IMR-90 (cell line): ENCODE results near the gene AGBL1.

Source experiments
- CEBPB ChIP-seq: IDR thresholded peaks from 2 replicates; pipeline ENCODE4 v1.6.1; 2012; ENCODE audit warnings: low read depth, low read length, improper control_type of control experiment
- CTCF ChIP-seq: conservative IDR thresholded peaks from 2 replicates; pipeline ENCODE4 v1.5.1; 2012; ENCODE audit warnings: mild to moderate bottlenecking, low read depth, low read length, improper control_type of control experiment
- MXI1 ChIP-seq: IDR thresholded peaks from 2 replicates; pipeline ENCODE4 v1.6.1; 2012; ENCODE audit warnings: low read depth, mild to moderate bottlenecking, low read length, moderate library complexity, borderline replicate concordance
- POLR2A ChIP-seq: IDR thresholded peaks from 2 replicates; pipeline ENCODE4 v1.6.1; 2012; ENCODE audit warnings: mild to moderate bottlenecking, low read depth, low read length
- RAD21 ChIP-seq: IDR thresholded peaks from 2 replicates; pipeline ENCODE4 v1.6.1; 2012; ENCODE audit warnings: low read length, improper control_type of control experiment
- SMC3 ChIP-seq: fragments of 150-350 bp; IDR thresholded peaks from 2 replicates; pipeline ENCODE4 v1.6.1; 2016; ENCODE audit warnings: low read depth, mild to moderate bottlenecking, antibody characterized with exemption, low read length, moderate library complexity
- USF2 ChIP-seq: fragments of 150-350 bp; IDR thresholded peaks from 2 replicates; pipeline ENCODE4 v1.6.1; 2017; ENCODE audit warnings: mild to moderate bottlenecking, antibody characterized with exemption, low read length, low read depth

- TF ChIP-seq POLR2A = no peak
- TF ChIP-seq CTCF = no peak
- no peak for TF ChIP-seq RAD21
- no peak for TF ChIP-seq USF2
- no peak for TF ChIP-seq CEBPB
- TF ChIP-seq SMC3 = no peak
- no peak for TF ChIP-seq MXI1
These were observed 541.1 kb downstream of the AGBL1 start for GRCh38 chr15:86620641-86621349.
